BE2C (cell line): ENCODE data around the gene AMACR.
A peak's percentile ranks its signal among the peaks of the same experiment; 100 is the strongest.

Source experiments
- DNase-seq: peaks from one replicate; pipeline ENCODE4 v3.0.0-alpha.2; 2020
- H3K27me3 ChIP-seq: fragments of 250-450 bp; sonication (Bioruptor Pico); 2 replicates; pipeline ENCODE4 v1.5.1; 2020; ENCODE audit warnings: mild to moderate bottlenecking
- H3K36me3 ChIP-seq: fragments of 250-450 bp; sonication (Bioruptor Pico); 2 replicates; pipeline ENCODE4 v1.5.1; 2020; ENCODE audit warnings: mild to moderate bottlenecking
- H3K4me1 ChIP-seq: fragments of 250-450 bp; sonication (Bioruptor Pico); 2 replicates; pipeline ENCODE4 v1.5.1; 2020
- H3K4me3 ChIP-seq: 2 replicates; pipeline ENCODE4 v1.5.1; 2011; ENCODE audit warnings: low read depth, low read length
- H3K9me3 ChIP-seq: fragments of 250-450 bp; sonication (Bioruptor Pico); 2 replicates; pipeline ENCODE4 v1.5.1; 2020
- CTCF ChIP-seq: IDR thresholded peaks from 2 replicates; pipeline ENCODE4 v1.5.1; 2012; ENCODE audit warnings: mild to moderate bottlenecking, low read depth, low read length

Gene AMACR

GRCh38 chr5:33969572-33970452 is 38.0 kb downstream of the AMACR start:
- Histone ChIP-seq H3K36me3 (no peaks in the 10 kb centered on the region), H3K9me3 (no peaks in the 10 kb centered on the region), H3K4me3 (no peak overlapping the region), H3K4me1 (no peaks in the 10 kb centered on the region), H3K27me3 (peaks cover 11% of the 10 kb centered on the region)
- no peak for DNase-seq
- peak; percentile 73 for TF ChIP-seq CTCF

GRCh38 chr5:33968211-33969005 is 39.4 kb downstream of the AMACR start:
- TF ChIP-seq CTCF = no peak
- peaks cover 11% of the 10 kb centered on the region for H3K27me3 ChIP-seq
- no peaks in the 10 kb centered on the region for H3K4me1 ChIP-seq
- DNase-seq = peak; percentile 26
- H3K4me3 ChIP-seq = no peak overlapping the region
- no peaks in the 10 kb centered on the region for H3K36me3 ChIP-seq
- H3K9me3 ChIP-seq = no peaks in the 10 kb centered on the region

DNA sequence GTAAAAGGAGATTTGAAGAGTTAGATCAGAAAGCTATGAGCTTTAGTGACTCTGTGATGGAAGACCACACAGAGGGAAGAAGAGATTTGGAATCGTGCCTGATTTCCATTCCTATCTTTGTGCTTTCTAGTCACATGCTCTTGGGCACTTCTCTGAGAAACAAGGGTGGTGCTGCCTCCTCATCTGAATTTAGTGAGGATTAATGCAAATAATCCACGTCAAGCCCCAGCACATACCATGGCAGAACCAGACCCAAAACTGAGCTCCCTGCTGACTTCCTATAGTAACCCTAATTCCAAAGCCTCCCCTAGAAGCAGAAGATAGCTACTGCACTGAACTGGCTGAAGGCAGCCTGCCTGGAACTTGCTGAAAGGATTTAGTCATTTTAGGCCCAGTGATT is 41.0 kb downstream of the AMACR start:
- no peaks in the 10 kb centered on the region for H3K4me1 ChIP-seq

GRCh38 chr5:33964132-33964700 is 43.6 kb downstream of the AMACR start:
- no peak overlapping the region for H3K4me3 ChIP-seq
- no peaks in the 10 kb centered on the region for H3K36me3 ChIP-seq
- H3K4me1 ChIP-seq = no peaks in the 10 kb centered on the region
- no peak for DNase-seq
- no peak for TF ChIP-seq CTCF
- H3K9me3 ChIP-seq = no peaks in the 10 kb centered on the region
- H3K27me3 ChIP-seq = peaks cover 10% of the 10 kb centered on the region

More for the DNA sequence above, 41.0 kb downstream of the AMACR start:
- no peak for DNase-seq
- H3K4me3 ChIP-seq = no peak overlapping the region
- TF ChIP-seq CTCF = no peak
- H3K36me3 ChIP-seq = no peaks in the 10 kb centered on the region
- no peaks in the 10 kb centered on the region for H3K9me3 ChIP-seq
- H3K27me3 ChIP-seq = peaks cover 10% of the 10 kb centered on the region

GRCh38 chr5:33958176-33958575 is 49.7 kb downstream of the AMACR start:
- Histone ChIP-seq H3K4me1 (no peaks in the 10 kb centered on the region), H3K9me3 (no peaks in the 10 kb centered on the region), H3K27me3 (peaks cover 15% of the 10 kb centered on the region), H3K4me3 (no peak overlapping the region), H3K36me3 (no peaks in the 10 kb centered on the region)
- DNase-seq = no peak
- no peak for TF ChIP-seq CTCF
